SIG-M5 (cell line): ENCODE data around the gene CCDC169.

Experiments used
- DNase-seq: peaks from one replicate; lab custom pipeline; 2025; lab: John Stamatoyannopoulos, UW

The CCDC169 gene

DNA sequence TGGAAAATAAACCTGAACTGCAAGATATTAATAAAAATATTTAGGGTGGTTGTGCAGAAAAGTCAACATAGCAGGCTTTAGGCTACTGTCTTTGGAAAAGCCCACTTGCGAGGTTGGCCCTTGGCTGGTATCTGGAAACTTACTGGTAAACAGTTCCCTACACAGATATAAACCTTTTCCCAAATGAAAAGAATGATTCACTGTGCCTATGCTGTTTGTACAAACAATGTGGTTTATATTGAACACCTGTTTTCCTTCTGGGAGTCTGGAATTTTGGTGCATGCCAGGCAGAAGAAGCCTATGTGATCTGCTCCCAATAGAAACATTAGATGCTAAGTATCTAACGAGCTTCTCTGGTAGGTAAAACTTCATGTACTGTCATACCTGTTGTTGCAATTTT lies 53.5 kb downstream of the CCDC169 start:
- no peak for DNase-seq

DNA sequence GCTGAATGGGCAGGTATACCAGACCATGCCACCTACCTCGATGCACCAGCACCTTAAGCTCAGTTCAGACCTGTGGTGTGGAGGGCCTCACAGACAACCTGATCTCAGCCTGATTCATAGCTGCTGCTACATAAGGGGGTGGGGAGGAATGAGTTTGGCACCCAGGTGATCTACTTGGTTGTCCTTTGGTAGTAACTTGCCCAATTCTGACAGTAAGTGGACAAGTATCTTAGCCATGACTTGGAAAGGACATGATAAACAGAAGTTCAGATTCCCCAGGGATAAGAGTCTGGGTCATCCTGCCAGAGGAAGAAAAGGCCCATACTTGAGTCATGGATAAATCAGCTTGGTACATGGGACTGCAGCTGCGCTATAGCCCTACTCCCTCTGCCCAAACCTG lies 54.9 kb downstream of the CCDC169 start:
- no peak for DNase-seq

DNA sequence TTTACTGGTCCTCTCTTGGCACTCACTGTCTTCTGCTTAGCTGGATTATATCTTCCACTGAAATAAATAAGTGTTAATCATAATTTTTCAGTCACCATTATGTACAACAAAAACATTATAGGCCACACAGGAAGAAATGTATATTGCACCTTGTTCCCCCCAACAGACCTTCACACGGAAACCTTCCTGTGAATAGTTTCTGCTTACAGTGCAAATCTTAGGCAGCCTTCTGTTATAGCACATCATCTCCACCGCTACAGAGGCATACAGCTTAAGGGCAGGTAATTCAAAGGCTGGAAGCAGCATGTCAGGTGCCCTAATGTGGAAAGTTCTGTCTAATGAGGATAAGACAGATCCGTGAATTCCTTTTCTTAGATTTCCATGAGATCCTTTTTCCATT lies 66.4 kb downstream of the CCDC169 start:
- no peak for DNase-seq

DNA sequence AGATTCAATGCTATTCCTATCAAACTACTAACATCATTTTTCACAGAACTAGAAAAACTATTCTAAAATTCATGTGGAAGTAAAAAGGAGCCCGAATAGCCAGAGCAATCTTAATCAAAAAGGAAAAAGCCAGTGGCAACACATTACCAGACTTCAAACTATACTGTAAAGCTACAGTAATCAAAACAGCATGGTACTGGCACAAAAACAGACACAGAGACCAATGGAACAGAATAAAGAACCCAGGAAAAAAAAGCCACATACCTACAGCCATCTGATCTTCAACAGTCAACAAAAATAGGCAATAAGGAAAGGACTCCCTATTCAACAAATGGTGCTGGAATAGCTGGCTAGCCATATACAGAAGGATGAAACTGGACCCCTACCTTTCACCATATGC lies 72.9 kb downstream of the CCDC169 start:
- no peak for DNase-seq

DNA sequence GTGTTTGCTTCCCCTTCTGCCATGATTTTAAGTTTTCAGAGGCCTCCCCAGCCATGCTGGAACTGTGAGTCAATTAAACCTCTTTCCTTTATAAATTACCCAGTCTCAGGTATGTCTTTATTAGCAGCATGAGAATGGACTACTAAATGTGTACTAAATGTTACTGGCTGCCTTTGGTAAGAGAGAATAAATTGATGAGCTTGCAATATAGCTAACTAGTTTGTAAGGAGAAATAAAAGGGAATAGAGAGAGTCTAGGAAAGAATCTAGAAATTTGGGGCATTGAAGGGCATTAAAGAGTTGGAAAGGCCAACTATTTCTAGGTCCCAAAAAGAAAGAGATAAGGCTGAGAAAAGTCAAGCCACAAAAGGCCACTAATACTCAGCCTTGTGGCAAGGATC lies 77.7 kb downstream of the CCDC169 start:
- DNase-seq: no peak

DNA sequence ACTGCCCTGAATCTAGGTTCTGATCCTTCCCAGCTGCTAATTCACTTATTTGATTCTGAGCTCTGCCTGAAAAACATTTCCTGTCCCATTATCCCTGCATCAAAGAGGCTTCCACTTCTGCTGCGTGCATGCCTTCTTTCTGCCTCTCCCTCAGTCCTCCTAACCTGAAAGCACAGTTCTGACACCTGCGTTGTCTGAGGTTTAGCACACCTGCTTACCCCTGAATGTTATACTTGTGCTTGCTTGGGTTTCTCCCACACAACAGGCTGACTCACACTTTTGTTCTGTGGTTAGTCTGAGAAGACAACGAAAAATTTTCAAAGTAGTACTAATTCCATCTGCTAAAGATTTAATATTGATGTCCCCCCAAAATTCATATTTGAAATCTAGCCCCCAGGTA lies 80.2 kb downstream of the CCDC169 start:
- no peak for DNase-seq

DNA sequence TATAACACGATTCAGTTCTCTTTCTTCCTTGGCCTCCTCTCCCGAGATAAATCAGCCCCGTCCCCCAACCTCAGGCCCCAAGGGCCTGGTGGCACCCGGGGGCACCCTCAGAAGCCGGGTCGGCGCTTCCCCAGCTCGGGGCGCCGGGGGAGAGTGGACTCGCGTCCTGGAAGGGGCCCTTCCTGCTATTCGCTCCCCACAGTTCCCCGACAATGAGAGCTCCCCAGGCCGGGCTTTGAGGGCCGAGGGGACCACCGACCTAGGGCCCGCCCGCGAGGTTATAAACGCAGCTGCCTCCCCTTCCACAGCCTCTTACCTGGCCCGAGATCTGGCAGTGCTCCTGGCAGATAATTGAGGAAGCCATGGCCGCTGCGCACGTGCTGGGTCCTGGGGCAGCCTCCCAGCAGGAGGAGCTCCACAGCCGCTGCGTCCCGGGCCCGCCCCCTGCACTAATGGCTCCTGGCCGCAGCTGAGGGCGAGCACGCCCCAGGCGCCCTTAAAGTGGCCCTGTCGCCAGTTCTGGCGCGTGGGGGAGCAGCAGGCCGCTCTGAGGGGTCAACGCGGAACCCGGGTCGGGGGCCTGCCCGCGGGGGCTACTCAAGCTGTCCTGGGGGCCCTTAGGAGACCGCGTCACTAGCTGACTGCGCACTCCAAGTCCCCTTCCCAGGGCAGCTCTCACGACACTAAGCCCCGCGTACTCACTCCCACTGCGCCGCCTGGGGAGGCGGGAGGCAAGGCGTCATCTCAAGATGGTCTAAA lies 83.3 kb downstream of the CCDC169 start, which contains the start of gene SOHLH2:
Gene SOHLH2 (minus strand): TSS at position 394 of the 759 bp plus-strand sequence. CDS start 30 bp downstream, at position 364.
- no peak for DNase-seq

DNA sequence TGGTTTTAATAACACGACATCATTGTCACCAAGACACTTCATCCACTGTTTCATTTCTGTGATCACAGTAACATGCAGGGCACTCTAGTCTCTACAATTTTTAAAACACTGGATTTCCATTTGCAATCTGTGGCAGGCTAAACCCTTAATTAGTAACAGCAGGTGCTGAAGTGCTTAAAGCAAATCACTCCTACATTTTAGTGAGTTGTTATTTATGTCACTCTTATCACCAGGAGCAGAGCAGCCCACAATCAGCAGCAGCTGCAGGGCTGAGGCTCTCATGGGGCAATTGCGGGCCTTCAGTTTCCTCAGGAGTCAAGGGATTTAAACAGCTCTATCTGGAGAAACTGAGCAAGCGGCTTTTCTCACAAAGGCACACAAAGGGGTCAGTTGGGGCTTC lies 84.8 kb downstream of the CCDC169 start:
- DNase-seq: no peak

DNA sequence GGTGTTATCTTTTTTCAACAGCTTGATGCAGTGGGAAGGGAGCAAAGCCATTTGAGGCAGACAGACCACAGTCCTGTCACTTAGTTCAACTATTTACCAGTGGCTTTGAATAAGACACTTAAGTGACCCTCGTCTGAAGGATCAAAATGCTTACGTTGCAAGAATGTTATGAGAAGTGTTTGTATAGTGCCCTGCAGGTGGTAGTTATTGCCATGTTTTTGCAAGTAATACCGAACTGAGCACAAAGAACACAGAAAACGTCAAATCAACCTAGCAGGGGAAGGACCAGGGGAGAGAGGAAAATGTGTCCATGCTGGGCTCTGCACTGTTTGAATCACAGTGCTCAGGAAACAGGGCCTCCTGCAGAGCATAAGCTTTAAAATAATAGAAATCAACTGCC lies 86.0 kb downstream of the CCDC169 start:
- DNase-seq: no peak

DNA sequence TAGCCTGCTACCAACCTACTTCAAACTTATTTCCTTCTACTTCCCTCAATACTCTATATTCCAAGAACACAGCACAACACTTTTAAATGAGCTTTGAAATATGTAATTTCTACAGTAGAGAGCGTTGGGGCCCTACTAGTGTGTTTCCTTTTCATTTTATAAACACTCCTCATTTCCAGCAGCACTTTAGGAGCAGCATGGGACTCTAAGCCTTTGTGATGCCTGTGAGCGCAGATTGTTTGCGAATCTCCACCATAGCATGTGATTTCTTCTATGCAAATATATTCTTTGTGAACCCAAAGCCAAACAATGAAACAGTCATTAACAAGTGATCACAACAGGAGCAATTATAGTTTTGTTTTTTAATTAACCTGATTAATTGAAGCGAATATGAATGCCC lies 86.9 kb downstream of the CCDC169 start:
- no peak for DNase-seq

DNA sequence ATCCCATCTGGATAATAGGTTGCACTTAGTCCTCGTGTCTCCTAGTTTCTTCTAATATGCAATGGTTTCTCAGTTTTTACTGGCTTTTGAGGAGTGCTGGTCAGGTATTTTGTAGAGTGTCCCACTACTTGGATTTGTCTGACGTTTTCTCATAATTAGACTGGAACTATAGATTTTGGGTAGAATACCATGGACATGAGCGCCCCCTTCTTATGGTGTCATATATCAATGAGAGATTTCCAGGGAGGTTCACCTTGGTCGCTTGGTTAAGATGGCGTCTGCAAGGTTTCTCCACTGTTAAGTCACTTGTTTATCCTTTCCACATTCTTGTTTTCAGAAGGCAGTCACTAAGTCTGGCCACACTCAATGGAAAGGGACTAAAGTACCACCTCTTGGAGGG lies 89.9 kb downstream of the CCDC169 start:
- no peak for DNase-seq

DNA sequence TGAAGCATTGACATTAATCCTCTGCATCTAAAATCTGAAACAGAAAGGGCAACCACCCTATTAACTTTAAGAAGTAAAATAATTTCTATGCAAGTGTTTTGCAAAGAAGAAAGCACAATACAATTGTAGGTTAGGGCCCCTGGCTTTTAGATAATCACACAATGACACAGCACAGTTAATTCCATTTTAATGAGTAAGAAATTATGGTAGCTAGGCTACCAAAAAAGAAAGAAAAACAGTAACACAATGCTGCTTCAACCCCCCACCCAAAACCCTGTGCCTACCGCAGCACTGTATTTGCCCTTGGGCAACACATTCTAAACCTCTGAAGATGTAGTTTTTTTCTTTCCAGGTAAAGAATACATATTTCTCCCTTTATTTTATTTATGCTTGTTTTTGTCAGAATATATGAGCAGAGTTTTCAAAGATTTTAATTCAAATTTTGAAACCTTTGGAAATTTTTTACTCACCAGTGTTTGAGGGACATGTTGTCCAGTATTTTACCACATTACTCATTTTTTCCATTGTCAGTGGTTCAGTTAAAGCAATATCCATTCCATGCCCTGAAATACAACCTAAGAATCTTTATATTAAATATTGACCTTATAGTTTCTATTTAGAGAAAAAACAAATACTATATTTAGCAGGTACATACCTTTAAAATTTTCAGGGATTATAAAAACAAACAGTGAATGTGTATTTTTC lies 104.3 kb downstream of the CCDC169 start:
- no peak for DNase-seq

DNA sequence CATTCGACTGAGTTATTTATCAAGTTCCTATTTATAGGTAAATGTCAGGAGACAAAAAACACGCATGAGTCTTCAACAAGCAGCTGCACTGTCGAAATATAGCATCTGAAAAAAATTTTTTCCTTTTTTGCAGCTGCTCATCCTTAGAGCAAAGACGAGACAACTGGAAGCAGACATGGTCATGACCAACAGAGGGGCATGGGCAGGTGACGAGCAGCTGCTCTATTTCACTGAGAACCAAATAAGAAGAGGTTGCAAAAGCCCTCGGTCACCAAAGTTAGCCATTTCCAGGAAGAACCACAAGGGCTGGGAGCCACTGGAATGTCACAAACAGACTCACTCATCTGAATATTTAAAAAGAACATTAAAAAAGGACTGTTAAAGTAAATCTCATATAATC lies 105.4 kb downstream of the CCDC169 start:
- DNase-seq: no peak

DNA sequence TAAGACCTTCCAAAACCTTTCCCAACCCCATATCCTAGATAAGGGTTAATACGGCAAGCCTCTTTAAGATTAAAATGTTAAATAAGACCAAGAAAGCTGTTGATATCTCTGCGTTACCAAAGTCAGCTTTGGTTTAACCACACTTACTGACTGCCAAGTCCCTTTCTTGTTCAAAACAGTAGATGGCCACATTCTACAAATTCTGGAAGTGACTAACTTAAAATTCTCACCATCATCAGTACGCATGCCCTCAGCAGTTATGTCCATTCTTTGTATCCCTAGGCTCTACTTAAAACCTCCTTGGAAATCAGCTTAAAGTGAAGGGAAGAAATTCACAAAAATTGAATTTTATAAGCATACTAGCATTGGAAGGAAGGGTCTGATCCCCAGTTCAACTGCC lies 106.8 kb downstream of the CCDC169 start:
- no peak for DNase-seq

DNA sequence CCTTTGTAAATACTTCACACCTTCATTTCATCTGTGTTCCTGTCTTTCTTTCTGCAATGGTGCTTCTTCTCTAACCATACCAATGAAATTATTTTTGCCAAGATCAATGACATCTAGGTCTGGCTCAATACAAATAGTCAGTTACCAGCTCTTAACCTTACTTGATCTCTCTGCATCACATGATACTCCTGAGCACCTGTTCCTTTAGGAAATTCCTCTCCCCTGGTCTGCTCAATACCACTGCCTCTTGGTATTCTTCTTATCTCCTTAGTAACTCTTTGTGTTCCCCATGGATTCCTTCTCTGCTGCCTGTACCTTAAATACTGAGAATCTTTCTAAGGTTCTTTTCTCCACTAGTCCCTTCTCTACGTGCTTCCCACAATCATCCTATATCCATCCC lies 109.2 kb downstream of the CCDC169 start:
- no peak for DNase-seq

DNA sequence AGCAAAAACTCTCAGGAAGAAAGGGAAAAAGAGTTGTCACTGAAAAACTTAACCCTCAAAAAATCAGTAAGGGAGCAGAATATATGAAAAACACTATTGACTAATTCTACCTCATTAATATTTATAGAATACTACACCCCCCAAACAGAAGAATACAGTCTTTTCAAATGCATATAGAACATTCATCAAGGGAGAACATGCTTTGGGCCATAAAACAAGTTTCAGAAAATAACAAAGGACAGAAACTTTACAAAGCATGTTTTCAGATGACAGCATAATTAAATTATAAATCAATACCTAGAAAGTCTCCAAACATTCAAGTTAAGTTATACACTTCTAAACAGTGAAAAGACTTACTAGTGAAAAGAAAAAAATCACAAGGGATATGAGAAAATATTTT lies 113.7 kb downstream of the CCDC169 start:
- no peak for DNase-seq
